ENCODE measurements around the gene TEDDM1. TPM values are rescaled to one million over a fixed set of nuclear protein-coding genes. Genes with fewer than 3 reads are reported as not detected.

Gene TEDDM1
- total RNA-seq, 1 donor from 2014 or later = not detected

DNA sequence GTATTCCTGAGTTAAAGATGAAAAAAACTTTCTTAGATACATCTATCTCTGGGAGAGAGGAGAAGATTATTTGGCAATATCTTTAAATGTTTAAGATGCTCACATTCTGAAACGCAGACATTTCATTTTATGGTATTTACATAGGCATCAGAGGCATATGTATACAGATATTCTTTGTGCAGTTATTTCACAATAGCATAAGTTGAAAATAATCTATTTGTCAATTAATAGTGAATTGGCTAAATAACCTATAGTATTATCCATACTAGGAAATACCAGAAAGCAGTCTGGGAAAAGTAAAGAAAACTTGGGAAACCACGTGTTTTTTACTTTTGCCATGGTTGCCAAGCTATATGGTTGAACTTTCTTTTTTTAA, 44.8 kb downstream of the TEDDM1 start:
- no peak overlapping the region for H3K27ac Mint-ChIP-seq
- DNase-seq = no peak
- H3K4me1 Mint-ChIP-seq = no peaks in the 10 kb centered on the region
- H3K9me3 Mint-ChIP-seq = no peaks in the 10 kb centered on the region
- H3K27me3 Mint-ChIP-seq = peaks cover 16% of the 10 kb centered on the region
- H3K36me3 Mint-ChIP-seq (ENCODE audit: low read depth) = no peaks in the 10 kb centered on the region
- intact Hi-C loops (cut with micrococcal nuclease) = no loop called here
- no peak overlapping the region for H3K4me3 Mint-ChIP-seq

DNA sequence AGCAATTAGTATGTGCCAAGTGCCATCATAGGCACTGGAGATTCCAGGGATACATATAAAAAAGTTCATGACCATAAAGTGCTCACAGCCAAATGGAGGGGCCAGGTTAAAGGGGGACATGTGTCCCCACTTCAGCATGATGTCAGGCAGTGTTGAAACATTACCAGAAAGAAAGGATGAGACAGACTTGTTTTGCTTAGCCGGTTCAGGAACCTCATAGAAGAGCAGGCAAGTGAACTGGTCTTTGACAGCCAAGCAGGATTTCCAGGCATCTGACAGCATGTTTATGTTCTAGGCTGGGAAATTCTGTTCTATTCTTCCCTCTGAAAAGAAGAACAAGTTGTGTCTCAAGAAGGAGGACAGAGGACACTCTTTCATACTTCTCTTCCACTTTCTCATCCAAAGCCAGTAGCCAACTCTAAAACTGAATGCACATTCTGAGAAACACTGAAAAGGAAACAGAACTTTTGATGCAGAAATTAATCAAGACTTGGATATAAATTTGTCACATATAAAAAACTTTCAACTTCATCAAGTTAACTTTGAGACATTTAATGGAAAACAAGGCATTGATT, 48.6 kb downstream of the TEDDM1 start:
- no peaks in the 10 kb centered on the region for H3K9me3 Mint-ChIP-seq
- DNase-seq = no peak
- H3K27ac Mint-ChIP-seq = no peak overlapping the region
- H3K36me3 Mint-ChIP-seq (ENCODE audit: low read depth) = no peaks in the 10 kb centered on the region
- no peaks in the 10 kb centered on the region for H3K4me1 Mint-ChIP-seq
- peaks cover 6% of the 10 kb centered on the region for H3K27me3 Mint-ChIP-seq
- intact Hi-C loops (cut with micrococcal nuclease) = no loop called here
- no peak overlapping the region for H3K4me3 Mint-ChIP-seq

DNA sequence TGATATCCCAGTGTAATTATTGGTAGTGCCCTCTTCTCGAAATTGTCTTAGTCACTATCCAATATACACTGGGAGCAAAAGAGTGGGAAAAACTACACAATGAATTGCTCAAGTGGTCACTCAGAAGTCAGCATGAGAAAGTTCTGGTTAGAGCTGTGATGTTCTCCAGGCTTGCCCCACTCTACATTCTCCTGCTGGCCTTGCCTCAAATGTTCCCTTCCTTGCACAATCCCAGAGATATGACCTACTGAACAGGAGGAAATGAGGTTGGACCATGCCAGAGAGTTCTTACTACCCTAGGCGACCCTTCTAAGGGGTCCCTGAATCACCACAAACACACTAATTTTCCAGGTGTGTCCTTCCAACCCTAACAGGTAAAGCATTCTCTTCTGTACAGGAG, 49.6 kb downstream of the TEDDM1 start:
- no peak overlapping the region for H3K27ac Mint-ChIP-seq
- H3K27me3 Mint-ChIP-seq = peaks cover 4% of the 10 kb centered on the region
- intact Hi-C loops (cut with micrococcal nuclease) = no loop called here
- no peaks in the 10 kb centered on the region for H3K4me1 Mint-ChIP-seq
- DNase-seq = no peak
- no peak overlapping the region for H3K4me3 Mint-ChIP-seq
- H3K36me3 Mint-ChIP-seq (ENCODE audit: low read depth) = no peaks in the 10 kb centered on the region
- H3K9me3 Mint-ChIP-seq = no peaks in the 10 kb centered on the region

DNA sequence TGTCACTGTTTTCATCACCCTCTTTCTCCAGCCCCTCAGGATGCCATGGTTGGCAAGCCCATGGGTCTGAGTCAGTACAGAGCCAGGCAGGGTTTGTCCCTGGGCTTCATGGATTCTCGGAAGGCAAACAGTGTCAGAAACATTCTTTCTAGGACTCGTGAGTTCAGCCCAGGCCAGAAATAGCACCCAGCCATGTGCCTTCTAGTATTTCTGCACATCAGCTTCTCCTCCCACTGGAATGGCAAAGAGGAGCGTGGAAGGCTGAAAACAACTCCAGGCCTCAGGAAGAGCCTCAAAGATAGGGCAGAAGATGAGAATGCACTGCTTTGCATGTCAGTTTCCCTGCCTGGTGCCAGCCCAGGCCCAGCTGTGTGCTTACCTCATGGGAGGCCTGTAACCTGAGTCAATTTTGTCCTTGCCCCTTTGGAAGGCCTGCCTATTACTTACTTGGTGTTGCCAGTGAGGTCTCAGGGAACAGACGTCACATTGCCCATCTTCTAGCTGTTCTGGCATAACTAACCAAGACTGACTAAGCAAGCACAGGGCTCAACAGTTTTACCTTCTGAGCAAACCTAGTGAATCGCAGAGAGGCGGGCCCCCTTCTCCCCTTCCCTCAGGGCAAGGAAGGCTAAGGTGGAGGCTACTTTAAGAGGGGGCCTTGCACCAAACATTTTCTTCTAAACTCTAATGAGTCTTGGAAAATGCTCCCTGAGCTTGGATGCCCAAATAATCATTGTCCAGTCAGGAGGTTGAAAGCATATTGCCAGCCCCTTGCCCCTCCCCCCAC, 51.3 kb downstream of the TEDDM1 start:
- Mint-ChIP-seq H3K9me3 (no peaks in the 10 kb centered on the region), H3K27ac (no peak overlapping the region), H3K4me3 (no peak overlapping the region), H3K36me3 (ENCODE audit: low read depth) (no peaks in the 10 kb centered on the region), H3K4me1 (no peaks in the 10 kb centered on the region), H3K27me3 (peaks cover 2% of the 10 kb centered on the region)
- intact Hi-C loops (cut with micrococcal nuclease) = no loop called here
- DNase-seq = no peak

Other genes with a start within 250 kb of the TEDDM1 start
- 78.1 and 80.2 TPM in 2 replicates for gene GLUL, start 8.9 kb downstream of the TEDDM1 start, total RNA-seq
- gene RGSL1, start 49.5 kb upstream of the TEDDM1 start, total RNA-seq = not detected in 2 replicates
- gene RNASEL, start 188.6 kb upstream of the TEDDM1 start, total RNA-seq = 3.4 and 4.8 TPM in 2 replicates
- gene RGS16, start 203.7 kb upstream of the TEDDM1 start, total RNA-seq = 94.3 and 94.7 TPM in 2 replicates

Data from activated CD4-positive, alpha-beta T cell treated with anti-CD3 and anti-CD28 coated beads, Interleukin-2, amount 10 ng/mL, durations not matched to agents 24 days and 14 days (primary cell).